ENCODE data around the gene SERPINH1. TPM values are rescaled to one million over a fixed set of nuclear protein-coding genes. Genes with fewer than 3 reads are reported as not detected.

SERPINH1 gene
- total and polyA plus RNA-seq, 2 of the 13 experiments (the other 11 are each of a cell fraction or from before 2014, with no cell fraction given), result 83.6 to 83.8 TPM

GRCh38 chr11:75562048-75562835 lies at the start of gene SERPINH1 (continued):
- TF ChIP-seq BCLAF1 (IDR thresholded peaks at IDR 0.05) (no peak), SNAPC4 (CRISPR knock-in tag; IDR thresholded peaks at IDR 0.05) (no peak), CREB1 (IDR thresholded peaks at IDR 0.05) (peak; percentile 59; the same call in 1 of the 2 replicates), CREB1 (CRISPR knock-in tag; IDR thresholded peaks at IDR 0.05) (peak; percentile 73; the same call in 1 of the 2 replicates), ZNF317 (CRISPR knock-in tag; IDR thresholded peaks at IDR 0.05) (0 out of 2 replicates have a peak, but pooled peaks have one; percentile 19), KDM3A (CRISPR knock-in tag; IDR thresholded peaks at IDR 0.05; ENCODE audit: low read depth) (no peak), KLF12 (CRISPR knock-in tag; IDR thresholded peaks at IDR 0.05; ENCODE audit: borderline replicate concordance) (no peak; the same call in 1 of the 2 replicates), FOSL2 (CRISPR knock-in tag; IDR thresholded peaks at IDR 0.05) (peak; percentile 26; the same call in 1 of the 2 replicates), BRCA1 (CRISPR knock-in tag; IDR thresholded peaks at IDR 0.05) (no peak), IRF2 (CRISPR knock-in tag; IDR thresholded peaks at IDR 0.05) (peak; percentile 20; the same call in 1 of the 2 replicates), MAFG (CRISPR knock-in tag; IDR thresholded peaks at IDR 0.05) (no peak), ZNF180 (CRISPR knock-in tag; IDR thresholded peaks at IDR 0.05; ENCODE audit: borderline replicate concordance, low read depth) (no peak), ZFP91 (CRISPR knock-in tag; IDR thresholded peaks at IDR 0.05; ENCODE audit: borderline replicate concordance) (no peak), ATF7 (IDR thresholded peaks at IDR 0.05) (no peak), ATF7 (CRISPR knock-in tag; IDR thresholded peaks at IDR 0.05) (no peak), DBP (CRISPR knock-in tag; IDR thresholded peaks at IDR 0.05; ENCODE audit: not compliant biosample characterization) (no peak), TEAD3 (CRISPR knock-in tag; optimal IDR thresholded peaks at IDR 0.05; ENCODE audit: borderline replicate concordance) (peak; percentile 32), ZNF576 (CRISPR knock-in tag; IDR thresholded peaks at IDR 0.05) (no peak), TAF15 (IDR thresholded peaks at IDR 0.05; ENCODE audit: low read depth, low read length, poor library complexity, severe bottlenecking) (no peak)

All from HepG2 (cell line).